AG08396 (cell line): ENCODE measurements around the gene ATP1B2.
A peak's percentile ranks its signal among the peaks of the same experiment; 100 is the strongest.

Source experiments
- DNase-seq: peaks from one replicate; pipeline ENCODE4 v3.0.0; 2012; ENCODE audit warnings: low spot score, mixed read lengths

The ATP1B2 gene

GRCh38 chr17:7685533-7686221, 35.0 kb downstream of the ATP1B2 start:
- peak; percentile 90 for DNase-seq

GRCh38 chr17:7686222-7687071, 35.7 kb downstream of the ATP1B2 start:
- peak; percentile 73 for DNase-seq

GRCh38 chr17:7687072-7687907, 36.6 kb downstream of the ATP1B2 start, which contains the start of gene TP53:
Gene TP53, minus strand, starts transcription at chr17:7687490. Its CDS starts 10,896 bp downstream, at chr17:7676594.
- peak; percentile 78 for DNase-seq

GRCh38 chr17:7687908-7688807, 37.4 kb downstream of the ATP1B2 start, which contains the start of gene WRAP53:
Gene WRAP53, plus strand, starts transcription at chr17:7688477. Its CDS starts 172 bp downstream, at chr17:7688649.
- peak; percentile 95 for DNase-seq

GRCh38 chr17:7688808-7689316, 38.1 kb downstream of the ATP1B2 start:
- DNase-seq: no peak

GRCh38 chr17:7695586-7695985, 44.9 kb downstream of the ATP1B2 start:
- no peak for DNase-seq

- DNase-seq: no peak
Measured at GRCh38 chr17:7697828-7698588, 47.3 kb downstream of the ATP1B2 start.

GRCh38 chr17:7700510-7700909, 49.8 kb downstream of the ATP1B2 start:
- no peak for DNase-seq

GRCh38 chr17:7701681-7702080, 51.0 kb downstream of the ATP1B2 start:
- no peak for DNase-seq

GRCh38 chr17:7702776-7703175, 52.0 kb downstream of the ATP1B2 start:
- no peak for DNase-seq

GRCh38 chr17:7703584-7704479, 53.1 kb downstream of the ATP1B2 start:
- DNase-seq: no peak

- DNase-seq: no peak
Measured at GRCh38 chr17:7704601-7705268, 54.0 kb downstream of the ATP1B2 start, which contains the start of gene EFNB3. Gene EFNB3, plus strand, starts transcription at chr17:7705202. Its CDS starts 397 bp downstream, at chr17:7705599.

- no peak for DNase-seq
Measured at GRCh38 chr17:7705269-7706255, 54.8 kb downstream of the ATP1B2 start.

GRCh38 chr17:7706631-7707354, 56.1 kb downstream of the ATP1B2 start:
- no peak for DNase-seq
